Omental fat pad (tissue), 4 donors: ENCODE results near the gene KLK12. TPM values are rescaled to one million over a fixed set of nuclear protein-coding genes. Genes with fewer than 3 reads are reported as not detected.

Experiments used
- ATAC-seq: fragments of 150-250 bp; one replicate; pipeline ENCODE4 v1.9.1; 2016; ENCODE audit warnings: mild to moderate bottlenecking, moderate library complexity; ENCODE audit not compliant: low FRiP score
- DNase-seq: peaks from one replicate; pipeline ENCODE4 v3.0.0-alpha.2; 2019; ENCODE audit warnings: low spot score
- total RNA-seq, 4 donors: library from RNA; depleted of rRNA; stranded (reverse); fragments of >200 nt; gene quantifications; one replicate each; pipeline ENCODE4 v1.1.0, GENCODE V29; 2016
- TF ChIP-seq, protein P1 (sequence below), 3 donors: fragments of 450-650 bp; IDR thresholded peaks; one replicate each; pipeline ENCODE4 v1.5.1; 2016 to 2017; ENCODE audit warnings: antibody characterized with exemption in 3 of 3, mild to moderate bottlenecking in 3 of 3, moderate library complexity in 2 of 3

The KLK12 gene
- total RNA-seq, 4 donors from 2014 or later = not detected

DNA sequence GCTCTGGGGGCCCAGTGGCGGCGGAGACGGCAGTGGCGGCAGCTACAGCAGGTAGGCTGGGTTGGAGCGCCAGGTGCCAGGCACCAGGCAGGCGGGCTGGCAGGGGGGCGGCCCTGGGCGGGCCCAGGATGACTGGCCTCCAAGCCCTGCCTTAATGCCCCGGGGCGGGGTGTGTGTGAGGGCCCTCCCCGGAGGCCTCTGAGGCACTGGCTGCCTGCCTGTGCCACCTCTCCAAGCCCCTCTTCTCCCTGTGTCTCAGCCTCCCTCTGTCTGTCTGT, 8.3 kb downstream of the KLK12 start, which contains the start of gene KLK11:
TSS of gene KLK11 (minus strand) at position 63 of the 278 bp plus-strand sequence. CDS start 985 bp downstream, outside the sequence.
- ATAC-seq (peak; percentile 94), DNase-seq (no peak)
- TF ChIP-seq, protein P1, sequence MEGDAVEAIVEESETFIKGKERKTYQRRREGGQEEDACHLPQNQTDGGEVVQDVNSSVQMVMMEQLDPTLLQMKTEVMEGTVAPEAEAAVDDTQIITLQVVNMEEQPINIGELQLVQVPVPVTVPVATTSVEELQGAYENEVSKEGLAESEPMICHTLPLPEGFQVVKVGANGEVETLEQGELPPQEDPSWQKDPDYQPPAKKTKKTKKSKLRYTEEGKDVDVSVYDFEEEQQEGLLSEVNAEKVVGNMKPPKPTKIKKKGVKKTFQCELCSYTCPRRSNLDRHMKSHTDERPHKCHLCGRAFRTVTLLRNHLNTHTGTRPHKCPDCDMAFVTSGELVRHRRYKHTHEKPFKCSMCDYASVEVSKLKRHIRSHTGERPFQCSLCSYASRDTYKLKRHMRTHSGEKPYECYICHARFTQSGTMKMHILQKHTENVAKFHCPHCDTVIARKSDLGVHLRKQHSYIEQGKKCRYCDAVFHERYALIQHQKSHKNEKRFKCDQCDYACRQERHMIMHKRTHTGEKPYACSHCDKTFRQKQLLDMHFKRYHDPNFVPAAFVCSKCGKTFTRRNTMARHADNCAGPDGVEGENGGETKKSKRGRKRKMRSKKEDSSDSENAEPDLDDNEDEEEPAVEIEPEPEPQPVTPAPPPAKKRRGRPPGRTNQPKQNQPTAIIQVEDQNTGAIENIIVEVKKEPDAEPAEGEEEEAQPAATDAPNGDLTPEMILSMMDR (IDR thresholded peaks at IDR 0.05) = no peak

- peak; percentile 67 for ATAC-seq
- no peak for DNase-seq
Observed at GRCh38 chr19:51025809-51026553, 8.8 kb downstream of the KLK12 start.

GRCh38 chr19:51025401-51025800, 9.4 kb downstream of the KLK12 start:
- TF ChIP-seq, protein P1 (IDR thresholded peaks at IDR 0.05) = no peak
- DNase-seq (no peak), ATAC-seq (no peak)

More at GRCh38 chr19:51025809-51026553, 8.8 kb downstream of the KLK12 start:
- TF ChIP-seq, protein P1 (IDR thresholded peaks at IDR 0.05) = no peak

DNA sequence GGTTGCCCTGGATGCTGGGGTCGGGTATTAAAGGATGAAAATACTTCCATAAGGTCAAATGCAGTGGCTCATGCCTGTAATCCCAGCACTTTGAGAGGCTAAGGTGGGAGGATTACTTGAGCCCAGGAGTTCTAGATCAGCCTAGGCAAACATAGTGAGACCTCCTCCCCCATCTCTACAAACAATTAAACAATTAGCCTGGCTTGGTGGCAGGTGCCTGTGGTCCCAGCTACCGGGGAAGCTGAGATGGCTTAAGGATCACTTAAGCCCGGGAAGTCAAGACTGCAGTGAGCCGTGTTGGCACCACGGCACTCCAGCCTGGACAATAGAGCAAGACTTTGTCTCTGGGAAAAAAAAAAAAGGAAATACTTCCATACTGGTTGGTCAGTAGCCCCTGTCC, 9.9 kb downstream of the KLK12 start:
- DNase-seq (no peak), ATAC-seq (no peak)
- TF ChIP-seq, protein P1 (IDR thresholded peaks at IDR 0.05) = no peak

DNA sequence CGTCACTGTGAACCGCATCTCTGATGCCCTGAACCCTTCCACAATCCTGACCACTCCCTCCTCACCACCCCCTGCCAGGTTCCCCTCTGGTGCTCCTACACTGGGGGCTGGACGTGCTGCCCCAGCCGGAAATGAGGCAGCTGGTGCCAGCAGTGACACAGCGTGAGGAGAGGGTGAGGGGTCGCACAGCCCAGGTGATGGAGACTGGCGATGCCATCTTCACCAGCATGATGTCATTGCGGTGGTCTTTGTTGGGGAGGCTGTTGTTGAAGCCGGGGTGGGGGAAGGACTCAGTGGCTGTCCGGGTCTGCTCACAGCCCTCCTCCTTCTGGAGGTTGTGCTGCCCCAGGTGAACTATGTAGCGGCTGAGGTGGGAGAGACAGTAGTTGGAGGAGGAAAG, 10.9 kb downstream of the KLK12 start:
- DNase-seq (no peak), ATAC-seq (no peak)
- TF ChIP-seq, protein P1 (IDR thresholded peaks at IDR 0.05) = no peak

DNA sequence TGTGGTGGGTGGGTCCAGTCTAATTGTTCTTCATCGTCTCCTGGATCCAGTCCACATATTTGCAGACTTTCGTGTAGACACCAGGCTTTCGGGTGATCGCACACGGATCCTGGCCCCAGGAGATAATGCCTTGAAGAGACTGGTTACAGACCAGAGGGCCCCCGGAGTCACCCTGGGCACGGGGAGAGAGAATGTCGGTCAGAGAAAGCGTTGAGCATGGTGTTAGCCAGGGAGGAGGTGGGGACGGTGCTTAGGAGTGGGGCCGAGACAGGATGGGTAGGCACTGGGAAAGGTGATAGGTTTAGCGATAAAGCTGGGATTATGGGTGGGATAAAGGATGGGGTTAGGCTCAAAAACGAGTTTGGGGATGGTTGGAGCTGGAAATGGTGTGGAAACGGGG, 12.3 kb downstream of the KLK12 start:
- DNase-seq = no peak
- TF ChIP-seq, protein P1 (IDR thresholded peaks at IDR 0.05) = no peak
- no peak for ATAC-seq

DNA sequence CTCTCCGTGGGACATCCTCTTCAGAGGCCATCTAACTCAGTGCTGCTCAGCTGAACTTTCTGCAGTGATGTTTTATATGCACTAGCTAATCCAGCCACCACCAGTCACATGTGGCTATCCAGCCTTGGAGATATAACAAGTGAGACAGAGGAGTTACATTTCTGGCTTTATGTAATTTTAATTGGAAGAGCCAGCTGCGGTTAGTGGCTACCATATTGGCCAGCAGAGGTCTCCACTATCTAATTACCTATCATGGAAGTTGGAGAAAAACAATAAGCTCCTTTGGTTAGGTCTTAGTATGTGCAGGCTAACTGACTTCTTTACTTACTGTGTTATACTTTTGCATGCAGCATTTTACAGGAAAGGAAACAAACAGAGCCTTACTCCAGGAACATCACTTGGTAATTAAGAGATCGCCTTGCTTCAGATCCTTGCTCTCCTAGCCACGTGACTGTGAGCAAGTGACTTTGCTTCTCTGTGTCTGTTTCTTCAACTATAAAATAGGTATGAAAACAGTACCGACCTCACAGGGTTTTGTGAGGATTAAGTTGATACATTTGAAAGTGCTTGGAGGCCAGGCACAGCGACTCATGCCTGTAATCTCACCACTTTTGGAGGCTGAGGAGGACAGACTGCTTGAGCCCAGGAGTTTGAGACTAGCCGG, 13.7 kb downstream of the KLK12 start:
- TF ChIP-seq, protein P1 (IDR thresholded peaks at IDR 0.05) = no peak
- DNase-seq (no peak), ATAC-seq (no peak)
